Mucosa of descending colon (tissue), 3 donors: Measurements from ENCODE around the gene MCUR1. TPM values are rescaled to one million over a fixed set of nuclear protein-coding genes. Genes with fewer than 3 reads are reported as not detected.
"Not testable (repeated sequence)": the region's sequence is repeated elsewhere in the genome, so short reads cannot be mapped to it uniquely, and the experiment has no call there.

Experiments
- ATAC-seq: fragments of 200-7000 bp; cut with Tn5 transposase; one replicate; pipeline ENCODE4 v1.9.1; 2020; ENCODE audit warnings: mild to moderate bottlenecking, moderate library complexity
- DNase-seq, 3 donors: peaks; one replicate each; pipeline ENCODE4 v3.0.0-alpha.2; 2020
- H3K36me3 ChIP-seq: fragments of 200-600 bp; one replicate; pipeline ENCODE4 v1.8.0; 2021; ENCODE audit warnings: low read depth, mild to moderate bottlenecking
- H3K4me1 ChIP-seq: fragments of 200-600 bp; one replicate; pipeline ENCODE4 v1.8.0; 2021; ENCODE audit warnings: low read depth, mild to moderate bottlenecking
- H3K4me3 ChIP-seq: fragments of 200-600 bp; one replicate; pipeline ENCODE4 v1.8.0; 2021; ENCODE audit warnings: mild to moderate bottlenecking
- H3K9me3 ChIP-seq: fragments of 200-600 bp; one replicate; pipeline ENCODE4 v1.8.0; 2021; ENCODE audit warnings: mild to moderate bottlenecking
- intact Hi-C, 2 donors: fragments of 100-400 bp; cut with DNase I in 1 of 2; cut with micrococcal nuclease in 1 of 2; formaldehyde crosslinking; loops; one replicate each; pipeline versions ENCODE4 v1.11.0 to v1.11.1; 2022; cut with DNase I, micrococcal nuclease
- total RNA-seq, 3 donors: library from RNA; stranded (reverse); fragmentation: NEBNext Ultra II Directional in 2 of 3; extraction: Animal tissue kit (Norgen Biotek cat#: 25700) in 2 of 3; gene quantifications; one replicate each; pipeline versions ENCODE4 v1.2.1 to v1.2.4, GENCODE V29; 2021 to 2023
- TF ChIP-seq, protein P1 (sequence below): fragments of 200-600 bp; IDR thresholded peaks from one replicate; pipeline ENCODE4 v1.8.0; 2022; ENCODE audit warnings: antibody characterized with exemption, mild to moderate bottlenecking
- donor health status: DM: no; HTN: no; CAD: no; lungs with moderate emphysema.
- donor health status: DM: no; HTN: no; CAD: no.
- donor health status: DM: no; HTN: yes; CAD: no.

The MCUR1 gene
- total RNA-seq, 3 donors from 2014 or later, result 26.2 to 45.4 (median 33.6) TPM

DNA sequence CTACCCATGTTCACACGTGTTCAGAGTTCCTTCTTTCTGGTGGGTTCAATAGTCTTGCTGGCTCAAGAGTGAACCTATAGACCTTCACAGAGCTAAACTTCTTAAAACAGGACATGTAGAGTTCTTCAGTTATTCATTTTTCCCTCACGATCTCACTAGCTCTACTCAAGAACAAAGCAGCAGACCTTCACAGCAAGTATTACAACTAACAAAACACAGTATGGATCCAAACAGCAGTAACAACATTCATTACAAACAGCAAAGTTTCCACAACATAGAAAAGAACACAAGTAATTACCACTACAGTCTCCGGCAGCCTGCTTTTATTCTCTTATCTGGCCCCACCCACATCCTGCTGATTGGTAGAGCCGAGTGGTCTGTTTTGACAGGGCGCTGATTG is 39.5 kb upstream of the MCUR1 start:
- no peak for ATAC-seq
- H3K9me3 ChIP-seq, result no peaks in the 10 kb centered on the region
- TF ChIP-seq, protein P1, sequence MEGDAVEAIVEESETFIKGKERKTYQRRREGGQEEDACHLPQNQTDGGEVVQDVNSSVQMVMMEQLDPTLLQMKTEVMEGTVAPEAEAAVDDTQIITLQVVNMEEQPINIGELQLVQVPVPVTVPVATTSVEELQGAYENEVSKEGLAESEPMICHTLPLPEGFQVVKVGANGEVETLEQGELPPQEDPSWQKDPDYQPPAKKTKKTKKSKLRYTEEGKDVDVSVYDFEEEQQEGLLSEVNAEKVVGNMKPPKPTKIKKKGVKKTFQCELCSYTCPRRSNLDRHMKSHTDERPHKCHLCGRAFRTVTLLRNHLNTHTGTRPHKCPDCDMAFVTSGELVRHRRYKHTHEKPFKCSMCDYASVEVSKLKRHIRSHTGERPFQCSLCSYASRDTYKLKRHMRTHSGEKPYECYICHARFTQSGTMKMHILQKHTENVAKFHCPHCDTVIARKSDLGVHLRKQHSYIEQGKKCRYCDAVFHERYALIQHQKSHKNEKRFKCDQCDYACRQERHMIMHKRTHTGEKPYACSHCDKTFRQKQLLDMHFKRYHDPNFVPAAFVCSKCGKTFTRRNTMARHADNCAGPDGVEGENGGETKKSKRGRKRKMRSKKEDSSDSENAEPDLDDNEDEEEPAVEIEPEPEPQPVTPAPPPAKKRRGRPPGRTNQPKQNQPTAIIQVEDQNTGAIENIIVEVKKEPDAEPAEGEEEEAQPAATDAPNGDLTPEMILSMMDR, result no peak
- DNase-seq, result no peak
- no peaks in the 10 kb centered on the region for H3K36me3 ChIP-seq
- no peak overlapping the region for H3K4me3 ChIP-seq
- intact Hi-C loops, result no loop called here
- no peaks in the 10 kb centered on the region for H3K4me1 ChIP-seq

DNA sequence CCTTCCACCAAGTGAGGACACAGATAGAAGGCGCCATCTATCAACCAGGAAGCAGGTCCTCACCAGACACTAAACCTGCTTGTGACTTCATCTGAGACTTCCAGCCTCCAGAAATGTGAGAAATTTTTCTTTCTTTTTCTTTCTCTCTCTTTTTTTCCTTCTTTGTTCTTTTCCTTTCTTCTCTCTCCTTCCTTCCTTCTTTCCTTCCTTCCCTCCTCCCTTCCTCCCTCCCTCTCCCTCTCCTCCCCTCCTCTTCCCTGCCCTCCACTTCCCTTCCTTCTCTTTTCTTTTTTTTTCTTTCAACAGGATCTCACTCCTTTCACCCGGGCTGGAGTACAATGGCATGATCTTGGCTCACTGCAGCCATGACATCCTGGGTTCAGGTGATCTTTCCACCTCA is 37.4 kb upstream of the MCUR1 start:
- ATAC-seq (no peak), DNase-seq (no peak)
- H3K4me3 ChIP-seq, result no peak overlapping the region
- TF ChIP-seq, protein P1, result no peak
- intact Hi-C loops, result no loop called here
- no peaks in the 10 kb centered on the region for H3K4me1 ChIP-seq
- no peaks in the 10 kb centered on the region for H3K9me3 ChIP-seq
- no peaks in the 10 kb centered on the region for H3K36me3 ChIP-seq

DNA sequence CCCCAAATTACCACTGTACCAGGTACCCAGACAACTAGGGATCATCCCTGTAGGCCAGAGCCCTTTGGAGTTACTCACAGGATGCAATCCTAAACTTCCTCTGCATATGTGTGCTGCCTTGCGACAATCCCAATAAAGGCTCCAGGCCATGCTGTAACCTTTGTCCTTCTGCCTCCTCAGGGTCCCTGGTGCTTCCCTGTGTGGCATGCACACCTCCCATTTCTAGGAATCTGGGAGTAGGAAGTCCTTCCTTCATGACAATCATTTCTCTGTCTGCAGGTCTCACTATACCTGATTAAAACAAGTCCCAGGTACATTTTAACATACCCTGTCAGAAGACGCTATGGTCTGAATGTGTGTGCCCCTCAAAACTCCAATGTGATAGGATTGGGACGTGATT is 37.0 kb upstream of the MCUR1 start:
- Histone ChIP-seq H3K9me3 (no peaks in the 10 kb centered on the region), H3K4me1 (no peaks in the 10 kb centered on the region), H3K4me3 (no peak overlapping the region), H3K36me3 (no peaks in the 10 kb centered on the region)
- no peak for ATAC-seq
- TF ChIP-seq, protein P1, result no peak
- no peak for DNase-seq
- intact Hi-C loops, result no loop called here

DNA sequence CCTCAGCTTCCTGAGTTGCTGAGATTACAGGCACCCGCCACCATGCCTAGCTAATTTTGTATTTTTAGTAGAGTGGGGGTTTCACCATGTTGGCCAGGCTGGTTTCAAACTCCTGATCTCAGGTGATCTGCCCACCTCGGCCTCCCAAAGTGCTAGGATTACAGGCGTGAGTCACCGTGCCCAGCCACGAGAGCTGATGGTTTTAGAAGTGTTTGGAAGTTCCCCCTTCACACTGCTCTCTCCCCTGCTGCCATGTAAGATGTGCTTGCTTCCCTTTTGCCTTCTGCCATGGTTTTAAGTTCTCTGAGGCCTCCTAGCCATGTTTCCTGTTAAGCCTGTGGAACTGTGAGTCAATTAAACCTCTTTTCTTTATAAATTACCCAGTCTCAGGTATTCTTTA is 36.3 kb upstream of the MCUR1 start:
- H3K4me1 ChIP-seq, H3K36me3 ChIP-seq, DNase-seq, H3K9me3 ChIP-seq, ATAC-seq, H3K4me3 ChIP-seq, intact Hi-C loops: not testable (repeated sequence)

GRCh38 chr6:13848522-13849150 is 34.3 kb upstream of the MCUR1 start:
- intact Hi-C loops, result no loop called here
- Histone ChIP-seq H3K4me1 (no peaks in the 10 kb centered on the region), H3K4me3 (no peak overlapping the region), H3K36me3 (no peaks in the 10 kb centered on the region), H3K9me3 (no peaks in the 10 kb centered on the region)
- ATAC-seq (no peak), DNase-seq (no peak)
- TF ChIP-seq, protein P1, result no peak

DNA sequence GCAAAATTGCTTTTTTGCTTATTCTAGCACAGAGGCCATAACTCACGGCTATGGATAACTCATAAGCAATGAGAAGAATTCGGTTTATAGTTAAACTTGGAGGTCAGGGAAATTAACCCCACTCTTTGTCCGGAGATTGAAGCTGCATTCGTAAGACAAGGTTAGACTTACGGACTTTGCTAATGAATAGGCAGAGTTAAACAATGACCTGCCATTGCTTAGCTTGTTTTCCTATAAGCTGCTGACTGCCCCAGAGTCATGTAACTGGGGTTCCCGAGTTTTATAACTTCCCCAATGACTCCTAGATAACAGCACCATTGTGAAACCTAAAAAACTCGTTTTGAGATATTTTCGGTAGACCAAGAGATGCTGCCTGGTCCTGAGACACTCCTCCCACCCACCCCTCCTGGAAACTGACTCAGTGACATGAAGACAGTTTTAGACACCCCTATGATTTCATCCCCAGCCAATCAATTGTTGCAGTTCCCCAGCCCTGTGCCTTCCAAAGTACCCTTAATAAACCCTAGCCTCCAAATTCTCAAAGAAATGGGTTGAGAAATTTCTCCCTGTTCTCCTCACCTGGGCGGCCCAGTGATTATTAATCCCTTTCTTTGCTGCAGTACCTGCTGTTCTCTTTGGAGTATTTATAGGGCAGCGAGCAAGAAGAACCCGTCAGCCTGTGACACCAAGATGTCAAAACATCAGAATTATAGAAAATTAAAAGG is 33.1 kb upstream of the MCUR1 start:
- ATAC-seq (no peak), DNase-seq (no peak)
- TF ChIP-seq, protein P1, result no peak
- H3K9me3 ChIP-seq, result no peaks in the 10 kb centered on the region
- no peaks in the 10 kb centered on the region for H3K36me3 ChIP-seq
- H3K4me3 ChIP-seq, result no peak overlapping the region
- no peaks in the 10 kb centered on the region for H3K4me1 ChIP-seq
- intact Hi-C loops, result no loop called here
